Breast epithelium (tissue), 4 donors: ENCODE data around the gene SUPT4H1. TPM values are rescaled to one million over a fixed set of nuclear protein-coding genes. Genes with fewer than 3 reads are reported as not detected.

Experiments used
- DNase-seq, 2 donors: peaks; one replicate each; pipeline ENCODE4 v3.0.0-alpha.2; 2019; ENCODE audit warnings: low spot score in 2 of 2
- H3K27ac ChIP-seq, 2 donors: fragments of 200-600 bp; sonication (generic) in 1 of 2; one replicate each; pipeline ENCODE4 v1.5.1; 2016 to 2019; ENCODE audit warnings: mild to moderate bottlenecking in 1 of 2
- H3K27me3 ChIP-seq, 2 donors: fragments of 200-600 bp; sonication (generic) in 1 of 2; one replicate each; pipeline versions ENCODE4 v1.5.1 to v1.6.0; 2017 to 2019; ENCODE audit warnings: control low read depth in 1 of 2, mild to moderate bottlenecking in 1 of 2
- H3K36me3 ChIP-seq: fragments of 200-600 bp; one replicate; pipeline ENCODE4 v1.5.1; 2019
- H3K4me1 ChIP-seq, 2 donors: fragments of 200-600 bp; sonication (generic); one replicate each; pipeline ENCODE4 v1.5.1; 2016 to 2019; ENCODE audit warnings: control low read depth in 1 of 2
- H3K4me3 ChIP-seq, 3 donors: fragments of 200-600 bp; sonication (generic); 1 replicate in 2 of 3; 2 replicates in 1 of 3; pipeline ENCODE4 v1.5.1; 2016 to 2019; ENCODE audit warnings: mild to moderate bottlenecking in 3 of 3, moderate library complexity in 2 of 3
- H3K9me3 ChIP-seq, 2 donors: fragments of 200-600 bp; sonication (generic) in 1 of 2; one replicate each; pipeline ENCODE4 v1.5.1; 2016 to 2019; ENCODE audit warnings: control low read depth in 1 of 2
- POLR2A ChIP-seq: fragments of 450-650 bp; IDR thresholded peaks from one replicate; pipeline ENCODE4 v1.6.1; 2016; ENCODE audit warnings: antibody characterized with exemption, mild to moderate bottlenecking, moderate library complexity
- POLR2AphosphoS5 ChIP-seq, 3 donors: sonication (generic); formaldehyde crosslinking; IDR thresholded peaks; one replicate each; pipeline ENCODE4 v1.6.1; 2017; ENCODE audit warnings: antibody characterized with exemption in 3 of 3
- intact Hi-C: fragments of 100-400 bp; cut with DNase I; formaldehyde crosslinking; loops from one replicate; pipeline ENCODE4 v1.15.1; 2023; ENCODE audit warnings: low total_unique reads
- total RNA-seq, 3 donors: library from RNA; depleted of rRNA; stranded (reverse); fragments of >200 nt; gene quantifications; one replicate each; pipeline ENCODE4 v1.1.0, GENCODE V29; 2016
- TF ChIP-seq, protein P1 (sequence below), 3 donors: fragments of 450-650 bp; IDR thresholded peaks; one replicate each; pipeline ENCODE4 v1.5.1; 2016 to 2017; ENCODE audit warnings: antibody characterized with exemption in 3 of 3, mild to moderate bottlenecking in 3 of 3, moderate library complexity in 3 of 3

The SUPT4H1 gene
- total RNA-seq, 3 donors from 2014 or later = 46.4 to 61.6 (median 48.2) TPM

DNA sequence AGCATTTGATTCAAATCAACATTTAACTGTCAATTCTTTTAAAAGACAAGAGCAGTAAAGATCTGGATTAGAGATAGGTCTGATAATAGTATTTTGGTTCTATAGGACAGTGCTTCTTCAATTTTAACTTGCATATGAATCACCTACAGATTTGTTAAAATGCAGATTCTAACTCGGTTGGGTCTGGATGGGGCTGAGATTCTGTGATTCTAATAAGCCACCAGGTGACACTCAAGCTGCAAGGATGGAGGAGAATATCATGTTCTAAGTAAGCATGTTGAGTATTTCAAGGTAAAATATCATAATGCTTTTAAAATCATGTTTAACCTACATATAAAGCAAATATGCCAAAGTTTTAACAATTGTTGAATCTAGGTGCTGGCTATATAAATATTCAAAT lies 39.2 kb downstream of the SUPT4H1 start:
- H3K27me3 ChIP-seq = no peaks in the 10 kb centered on the region
- no peak for DNase-seq
- intact Hi-C loops = no loop called here
- no peak overlapping the region for H3K4me3 ChIP-seq
- H3K27ac ChIP-seq = no peak overlapping the region
- TF ChIP-seq POLR2AphosphoS5 (IDR thresholded peaks at IDR 0.05) (no peak), POLR2A (no peak)
- TF ChIP-seq, protein P1, sequence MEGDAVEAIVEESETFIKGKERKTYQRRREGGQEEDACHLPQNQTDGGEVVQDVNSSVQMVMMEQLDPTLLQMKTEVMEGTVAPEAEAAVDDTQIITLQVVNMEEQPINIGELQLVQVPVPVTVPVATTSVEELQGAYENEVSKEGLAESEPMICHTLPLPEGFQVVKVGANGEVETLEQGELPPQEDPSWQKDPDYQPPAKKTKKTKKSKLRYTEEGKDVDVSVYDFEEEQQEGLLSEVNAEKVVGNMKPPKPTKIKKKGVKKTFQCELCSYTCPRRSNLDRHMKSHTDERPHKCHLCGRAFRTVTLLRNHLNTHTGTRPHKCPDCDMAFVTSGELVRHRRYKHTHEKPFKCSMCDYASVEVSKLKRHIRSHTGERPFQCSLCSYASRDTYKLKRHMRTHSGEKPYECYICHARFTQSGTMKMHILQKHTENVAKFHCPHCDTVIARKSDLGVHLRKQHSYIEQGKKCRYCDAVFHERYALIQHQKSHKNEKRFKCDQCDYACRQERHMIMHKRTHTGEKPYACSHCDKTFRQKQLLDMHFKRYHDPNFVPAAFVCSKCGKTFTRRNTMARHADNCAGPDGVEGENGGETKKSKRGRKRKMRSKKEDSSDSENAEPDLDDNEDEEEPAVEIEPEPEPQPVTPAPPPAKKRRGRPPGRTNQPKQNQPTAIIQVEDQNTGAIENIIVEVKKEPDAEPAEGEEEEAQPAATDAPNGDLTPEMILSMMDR (IDR thresholded peaks at IDR 0.05) = no peak
- H3K4me1 ChIP-seq = no peaks in the 10 kb centered on the region
- H3K36me3 ChIP-seq = no peaks in the 10 kb centered on the region
- no peaks in the 10 kb centered on the region for H3K9me3 ChIP-seq

DNA sequence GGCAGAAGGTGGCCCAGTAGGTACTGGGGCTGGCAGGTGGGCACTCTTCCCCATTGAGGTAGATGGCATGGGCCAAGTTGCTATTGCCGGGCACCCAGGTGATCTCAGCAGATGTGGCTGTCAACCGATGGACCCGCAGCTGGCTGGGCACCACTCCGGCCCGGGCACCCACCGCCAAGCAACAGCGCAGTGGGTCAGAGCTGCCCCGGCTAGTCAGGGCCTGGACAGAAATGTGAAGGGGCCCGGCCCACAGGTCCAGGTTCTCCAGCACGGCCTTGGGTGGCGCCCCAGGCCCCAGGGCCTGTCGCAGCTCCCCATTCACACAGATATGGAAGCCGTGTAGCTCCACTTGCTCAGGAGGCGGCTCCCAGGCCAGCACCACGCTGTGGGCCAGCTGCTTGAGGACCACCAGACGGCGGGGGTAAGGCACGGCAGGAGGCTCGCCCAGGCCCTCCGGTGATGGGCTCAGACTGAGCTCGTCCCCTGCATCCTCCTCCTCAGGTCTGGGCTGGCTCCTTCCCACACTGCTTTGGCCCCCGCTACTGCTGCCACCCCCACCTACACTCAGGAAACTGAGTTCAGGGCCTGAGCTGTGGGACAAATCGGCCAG lies 39.9 kb downstream of the SUPT4H1 start:
- intact Hi-C loops = no loop called here
- TF ChIP-seq, protein P1 (IDR thresholded peaks at IDR 0.05) = no peak
- no peak for TF ChIP-seq POLR2AphosphoS5 (IDR thresholded peaks at IDR 0.05)
- no peak for TF ChIP-seq POLR2A
- Histone ChIP-seq H3K36me3 (no peaks in the 10 kb centered on the region), H3K27me3 (no peaks in the 10 kb centered on the region), H3K4me1 (no peaks in the 10 kb centered on the region), H3K4me3 (no peak overlapping the region), H3K27ac (no peak overlapping the region), H3K9me3 (no peaks in the 10 kb centered on the region)
- peak; percentile 12 to 50 for DNase-seq

DNA sequence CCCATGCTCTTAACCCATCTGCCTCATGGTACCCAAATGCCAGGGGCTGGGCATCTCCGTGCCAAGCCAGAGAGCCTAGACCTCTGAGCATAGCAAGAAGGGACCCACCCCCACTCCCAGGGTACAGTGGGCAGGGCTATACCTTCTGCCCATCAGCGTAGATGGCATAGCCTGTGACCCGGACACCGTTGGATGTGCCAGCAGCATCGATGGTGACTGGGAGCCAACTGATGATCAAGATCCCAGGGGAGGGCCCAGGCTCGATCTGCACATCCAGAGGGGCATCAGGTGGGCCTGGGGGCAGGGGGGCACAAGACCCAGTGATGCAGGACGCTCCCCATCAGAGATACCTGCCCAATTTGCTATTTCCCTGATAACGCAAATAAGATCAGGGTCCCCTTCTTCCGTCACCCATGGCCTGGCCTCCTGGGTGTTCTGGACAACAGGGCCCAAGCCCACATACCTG lies 40.5 kb downstream of the SUPT4H1 start:
- no peaks in the 10 kb centered on the region for H3K27me3 ChIP-seq
- no peaks in the 10 kb centered on the region for H3K9me3 ChIP-seq
- H3K4me3 ChIP-seq = no peak overlapping the region
- TF ChIP-seq, protein P1 (IDR thresholded peaks at IDR 0.05) = no peak
- TF ChIP-seq POLR2A (no peak), POLR2AphosphoS5 (IDR thresholded peaks at IDR 0.05) (no peak)
- peak in 1 of 2 donors; percentile 11 for DNase-seq
- intact Hi-C loops = no loop called here
- no peak overlapping the region for H3K27ac ChIP-seq
- H3K4me1 ChIP-seq = no peaks in the 10 kb centered on the region
- H3K36me3 ChIP-seq = no peaks in the 10 kb centered on the region

DNA sequence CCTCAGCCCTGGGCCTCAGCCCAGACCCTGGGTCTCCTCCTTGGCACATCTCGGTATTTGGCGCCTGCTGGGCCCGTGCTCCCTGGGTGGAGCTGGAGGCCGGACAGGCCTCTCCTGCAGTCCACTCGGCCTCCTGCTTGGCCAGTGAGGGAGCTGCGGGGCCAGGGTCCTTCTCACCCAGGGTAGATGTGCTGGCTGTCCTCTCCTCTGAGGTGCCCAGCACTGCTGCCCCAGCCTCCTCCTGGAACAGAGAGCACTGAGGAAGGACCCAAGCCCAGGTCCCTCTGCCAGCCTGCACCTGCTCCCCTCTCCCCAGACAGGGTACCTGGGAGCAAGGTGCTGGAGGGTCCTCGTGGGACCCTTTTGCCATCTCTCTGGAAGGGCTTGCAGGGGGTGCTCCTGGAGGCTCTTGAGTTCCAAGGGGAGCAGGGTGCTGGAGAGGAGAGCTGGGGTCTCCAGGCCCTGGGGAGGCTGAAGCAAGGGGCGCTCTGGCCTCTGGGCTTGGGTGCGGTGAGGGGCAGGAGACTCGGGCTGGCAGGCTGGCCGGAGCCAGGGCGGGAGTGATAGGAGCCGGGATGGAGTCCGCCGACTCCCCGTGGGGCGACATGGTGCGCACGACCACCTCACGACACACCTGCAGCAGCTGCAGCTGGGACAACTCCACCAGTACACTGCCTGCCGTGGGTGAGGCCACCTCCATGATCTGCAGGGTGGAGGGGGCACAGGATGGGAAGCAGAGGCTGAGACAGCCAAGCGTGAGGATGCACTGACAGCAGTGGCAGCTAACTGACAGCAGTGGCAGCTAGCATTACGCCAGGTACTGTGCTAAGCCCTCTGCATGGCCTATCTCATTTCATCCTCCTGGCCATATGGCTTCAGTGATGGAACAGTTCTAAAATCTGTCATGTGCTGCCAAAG lies 41.2 kb downstream of the SUPT4H1 start:
- Histone ChIP-seq H3K4me1 (no peaks in the 10 kb centered on the region), H3K4me3 (no peak overlapping the region), H3K9me3 (no peaks in the 10 kb centered on the region), H3K27ac (no peak overlapping the region), H3K36me3 (no peaks in the 10 kb centered on the region), H3K27me3 (no peaks in the 10 kb centered on the region)
- intact Hi-C loops = no loop called here
- TF ChIP-seq, protein P1 (IDR thresholded peaks at IDR 0.05) = no peak
- no peak for TF ChIP-seq POLR2A
- no peak for TF ChIP-seq POLR2AphosphoS5 (IDR thresholded peaks at IDR 0.05)
- DNase-seq = peak in 1 of 2 donors; percentile 45

DNA sequence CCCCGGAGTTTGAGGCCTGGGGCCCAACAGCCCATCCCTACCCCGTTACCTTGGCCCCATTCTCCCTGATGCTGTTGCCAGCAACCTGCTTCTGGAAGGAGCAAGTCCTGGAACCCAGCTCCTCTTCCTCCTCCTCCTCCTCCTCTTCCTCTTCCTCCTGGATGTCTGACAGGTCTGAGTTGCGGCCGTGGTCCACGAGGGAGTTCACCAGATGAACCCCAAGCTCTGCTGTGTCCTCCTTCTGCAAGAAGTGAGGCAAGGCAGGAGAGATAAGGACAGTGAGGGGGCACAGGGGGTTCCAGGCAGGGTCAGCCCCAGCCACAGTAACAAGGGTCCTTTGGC lies 42.1 kb downstream of the SUPT4H1 start:
- TF ChIP-seq POLR2AphosphoS5 (IDR thresholded peaks at IDR 0.05) (no peak), POLR2A (no peak)
- Histone ChIP-seq H3K9me3 (no peaks in the 10 kb centered on the region), H3K4me3 (no peak overlapping the region), H3K27ac (no peak overlapping the region), H3K36me3 (no peaks in the 10 kb centered on the region), H3K4me1 (no peaks in the 10 kb centered on the region), H3K27me3 (no peaks in the 10 kb centered on the region)
- DNase-seq = no peak
- intact Hi-C loops = no loop called here
